GM19324 (cell line): ENCODE data around the gene TEAD1.

Experiments
- ATAC-seq: cut with Tn5 transposase; IDR thresholded peaks from one replicate; pipeline ENCODE4 v1.9.1; 2021; ENCODE audit warnings: mild to moderate bottlenecking, moderate library complexity; ENCODE audit not compliant: unreplicated experiment, low FRiP score

The TEAD1 gene

DNA sequence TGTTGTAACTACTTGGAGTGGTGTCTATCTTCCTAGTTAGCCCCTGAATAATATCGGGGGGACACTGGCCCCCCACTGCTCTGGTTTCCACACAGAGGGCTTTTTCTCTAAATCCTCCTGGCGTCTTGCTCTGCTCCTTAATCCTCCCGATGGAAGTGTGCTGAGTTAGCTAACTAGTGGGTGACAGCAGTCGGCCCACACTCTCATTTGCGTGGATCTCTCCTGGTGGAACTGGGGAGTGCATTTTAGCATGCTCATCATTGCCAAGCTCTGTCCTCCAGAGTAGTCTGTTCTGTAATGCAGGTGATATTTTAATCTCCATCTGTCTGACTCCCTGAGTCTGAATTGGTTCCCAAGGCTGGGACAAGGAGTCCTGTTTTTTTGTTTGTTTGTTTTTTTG, 288.8 kb downstream of the TEAD1 start:
- no peak for ATAC-seq

DNA sequence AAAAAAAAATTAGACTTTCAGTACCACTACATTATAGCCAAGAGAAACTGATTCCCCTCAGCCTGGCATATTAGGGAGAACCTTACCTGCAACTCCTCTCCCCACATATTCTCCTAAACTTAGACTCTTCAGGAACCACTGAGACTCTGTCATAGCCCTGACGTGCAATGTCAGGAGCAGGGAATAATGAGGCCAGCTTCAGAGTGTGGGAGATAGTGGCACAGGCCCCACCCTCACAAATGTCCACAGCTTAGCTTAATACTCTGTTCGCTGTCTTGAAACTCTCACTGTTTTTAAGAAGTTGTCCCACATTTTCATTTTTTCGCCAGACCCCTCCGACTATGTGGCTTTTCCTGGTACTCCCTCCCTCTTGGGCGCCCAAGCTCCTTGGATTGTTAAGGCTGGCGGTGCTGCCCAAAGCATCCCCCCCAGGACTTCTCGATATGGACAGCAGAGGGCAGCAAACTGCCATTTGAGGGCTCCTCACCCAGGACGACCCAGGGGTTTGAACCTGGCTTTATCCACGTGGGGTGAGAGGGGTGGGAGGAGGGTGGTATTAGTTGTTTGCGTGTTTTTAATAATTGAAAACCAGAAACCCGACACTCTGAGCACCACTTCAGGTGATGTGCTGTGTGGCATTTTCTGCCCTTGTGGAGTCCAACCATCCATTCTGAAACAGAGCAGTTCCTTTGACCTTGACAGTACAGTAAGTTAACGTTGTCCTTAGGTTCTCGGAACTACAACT, 289.7 kb downstream of the TEAD1 start:
- ATAC-seq = peak; percentile 76

DNA sequence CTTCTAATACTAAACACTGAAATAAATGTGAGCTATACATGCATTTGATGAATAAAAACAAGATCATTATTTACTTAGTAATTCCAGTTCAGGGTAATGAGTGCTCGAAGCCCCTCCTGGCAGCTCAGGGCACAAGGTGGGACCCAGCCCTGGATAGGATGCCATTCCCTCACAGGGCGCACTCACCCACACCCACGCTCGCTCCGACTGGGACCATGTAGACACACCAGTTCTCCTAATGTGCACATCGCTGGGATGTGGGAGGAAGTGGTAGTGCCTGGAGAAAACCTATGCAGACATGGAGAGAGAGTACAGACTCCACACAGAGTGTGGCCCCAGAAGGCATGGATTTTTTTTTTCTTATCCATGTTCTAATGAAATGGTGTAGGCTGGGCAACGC, 290.4 kb downstream of the TEAD1 start:
- ATAC-seq = no peak

DNA sequence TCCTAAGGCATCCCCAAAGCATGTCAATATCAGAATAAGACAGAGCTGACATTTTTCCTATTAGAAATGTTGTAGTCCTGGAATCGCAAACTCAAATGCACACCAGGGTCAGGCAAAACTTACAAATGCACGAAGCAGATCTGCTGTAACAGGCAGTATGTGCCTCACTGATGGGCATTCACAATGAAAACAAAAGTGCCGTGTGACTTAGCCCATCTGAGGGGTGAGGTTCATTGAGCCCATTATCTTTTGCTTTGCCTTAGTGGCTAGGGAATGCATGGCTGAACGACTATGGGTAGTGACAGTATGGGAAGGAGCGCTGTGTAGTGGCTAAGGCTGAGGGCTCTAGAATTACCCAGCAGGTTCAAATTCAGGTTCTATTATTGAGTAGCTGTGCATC, 291.8 kb downstream of the TEAD1 start:
- ATAC-seq = no peak

DNA sequence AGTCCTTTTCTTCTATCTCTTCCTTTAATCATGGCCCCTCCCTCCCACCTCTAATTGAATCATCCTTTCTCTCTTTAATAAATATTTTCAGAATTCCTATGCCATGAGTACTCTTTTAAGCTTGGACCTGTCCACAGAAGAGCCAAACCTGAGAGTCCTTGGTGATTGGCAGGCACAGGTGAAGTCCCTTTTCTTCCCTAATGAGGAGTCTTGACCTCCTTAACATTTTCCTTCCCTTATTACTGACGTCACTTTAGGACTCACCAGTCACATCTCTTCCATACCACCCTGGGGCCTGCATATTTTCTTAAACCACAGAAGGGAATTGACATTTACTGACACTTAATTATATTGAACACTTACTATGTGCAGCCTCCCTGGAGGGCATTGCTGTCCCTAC, 293.9 kb downstream of the TEAD1 start:
- no peak for ATAC-seq

DNA sequence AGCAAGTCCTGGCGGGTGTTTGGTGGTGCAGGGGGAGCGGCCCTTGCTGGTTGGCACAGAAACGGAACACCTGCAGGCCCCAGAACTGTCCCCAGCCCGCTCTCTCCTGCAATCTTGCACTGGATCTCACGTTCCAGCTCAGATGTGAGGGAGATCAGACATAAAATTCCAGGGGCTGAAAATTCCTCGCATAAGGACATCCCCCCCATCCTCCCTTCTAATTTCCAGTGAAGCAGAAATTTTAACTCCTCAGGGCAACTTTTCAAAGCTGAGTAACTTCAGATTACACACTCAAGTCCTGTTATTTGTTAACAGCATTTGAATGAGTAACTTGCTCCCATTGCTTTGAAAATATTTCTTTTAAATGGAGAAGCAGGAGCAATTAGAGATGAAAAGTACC, 294.6 kb downstream of the TEAD1 start:
- no peak for ATAC-seq

DNA sequence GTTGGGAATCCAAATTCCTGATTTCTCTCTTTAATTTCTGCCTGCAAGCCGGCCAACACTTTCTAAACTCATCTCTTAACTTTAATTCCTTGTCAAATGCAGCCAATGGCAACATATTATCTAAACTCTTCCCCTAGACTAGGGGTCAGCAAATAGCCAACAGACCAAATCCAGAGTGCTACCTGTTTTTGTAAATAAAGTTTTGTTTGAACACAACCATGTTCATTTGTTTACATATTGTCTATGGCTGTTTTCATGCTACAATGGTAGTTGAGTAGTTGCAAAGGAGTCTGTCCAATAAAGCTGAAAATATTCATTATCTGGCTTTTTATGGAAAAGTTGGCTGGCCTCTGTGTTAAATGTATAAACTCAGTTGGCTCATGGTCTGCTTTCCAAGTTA, 297.7 kb downstream of the TEAD1 start:
- no peak for ATAC-seq

DNA sequence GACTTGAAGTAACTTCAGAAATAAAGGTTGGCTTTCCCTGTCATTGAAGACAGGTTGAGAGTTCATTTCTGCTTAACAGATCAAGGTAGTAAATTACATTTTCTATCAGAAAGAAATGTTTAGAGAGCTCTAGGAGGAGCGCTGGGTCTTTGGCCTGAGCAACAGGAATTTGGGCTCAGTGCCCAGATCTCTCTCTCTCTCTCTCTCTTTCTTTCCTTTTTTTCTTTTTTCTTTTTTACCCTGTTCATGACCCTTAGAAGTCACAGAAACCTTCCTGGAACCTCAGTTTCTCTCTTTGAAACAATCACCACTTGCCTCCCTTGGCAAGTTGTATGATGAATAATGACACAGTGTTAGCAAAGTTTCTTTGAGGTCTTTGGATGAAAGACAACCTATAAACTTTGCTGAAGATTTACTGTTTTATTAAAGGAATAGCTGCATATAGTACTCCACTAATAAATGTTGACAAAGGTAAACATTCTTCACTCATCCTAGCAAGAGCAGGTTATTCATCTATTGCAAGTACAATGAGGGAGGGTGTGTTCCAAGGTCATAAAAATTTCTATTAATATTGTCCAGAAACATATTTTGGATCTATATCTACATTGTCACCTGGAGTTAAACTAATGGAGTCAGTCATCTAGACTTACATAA, 299.4 kb downstream of the TEAD1 start:
- no peak for ATAC-seq

DNA sequence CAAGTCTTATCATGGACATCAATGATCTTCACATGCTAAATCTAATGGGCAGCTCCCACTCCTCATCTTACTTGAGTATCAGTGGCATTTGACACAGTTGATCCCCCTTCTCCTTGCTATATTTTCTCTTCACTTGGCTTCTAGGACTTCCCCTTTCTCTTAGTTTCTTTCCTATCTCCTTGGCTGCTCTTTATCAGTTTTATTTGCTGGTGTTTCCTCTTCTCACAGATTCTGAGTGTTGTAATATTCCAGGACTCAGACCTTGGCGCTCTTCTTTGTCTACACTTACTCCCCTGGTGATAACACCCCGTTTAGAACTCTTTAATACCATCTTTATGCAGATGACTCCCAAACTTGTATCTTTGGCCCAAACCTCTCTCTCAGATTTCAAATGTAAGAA, 301.0 kb downstream of the TEAD1 start:
- ATAC-seq = no peak

DNA sequence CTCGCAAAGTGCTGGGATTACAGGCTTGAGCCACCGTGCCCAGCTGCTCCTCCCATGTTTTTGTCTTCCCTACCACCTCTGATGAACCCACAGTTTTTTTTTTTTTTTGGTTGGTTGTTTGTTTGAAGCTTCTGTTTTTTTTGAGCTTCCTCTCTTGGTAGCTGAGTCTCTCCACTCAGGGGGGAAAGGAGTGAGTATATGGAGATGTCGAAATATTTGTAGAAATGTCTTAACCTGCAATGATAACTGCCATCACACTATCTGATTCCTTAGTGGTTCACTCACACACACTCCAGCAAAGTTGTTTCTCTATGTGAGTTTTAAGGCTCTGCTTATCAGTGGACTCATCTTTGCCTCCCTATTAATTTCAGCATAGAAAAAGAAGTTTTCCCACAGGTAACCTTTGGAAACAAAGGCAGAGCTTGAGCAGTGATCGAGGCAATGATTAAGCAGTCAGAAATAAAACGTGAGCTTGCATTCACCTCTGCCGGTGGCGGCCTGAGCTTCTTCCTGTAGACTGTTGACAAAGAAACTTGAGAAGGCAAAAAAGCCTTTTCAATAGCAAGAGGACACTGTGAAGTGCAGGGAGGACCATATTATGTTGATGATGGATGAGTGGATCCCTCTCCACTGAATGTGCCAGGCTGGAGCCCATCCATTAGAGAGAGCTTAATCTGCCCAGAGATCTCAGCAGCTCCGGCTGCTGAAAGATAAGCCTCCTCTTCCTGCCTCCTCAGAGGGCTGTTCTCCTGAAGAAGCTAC, 305.9 kb downstream of the TEAD1 start:
- ATAC-seq = no peak

DNA sequence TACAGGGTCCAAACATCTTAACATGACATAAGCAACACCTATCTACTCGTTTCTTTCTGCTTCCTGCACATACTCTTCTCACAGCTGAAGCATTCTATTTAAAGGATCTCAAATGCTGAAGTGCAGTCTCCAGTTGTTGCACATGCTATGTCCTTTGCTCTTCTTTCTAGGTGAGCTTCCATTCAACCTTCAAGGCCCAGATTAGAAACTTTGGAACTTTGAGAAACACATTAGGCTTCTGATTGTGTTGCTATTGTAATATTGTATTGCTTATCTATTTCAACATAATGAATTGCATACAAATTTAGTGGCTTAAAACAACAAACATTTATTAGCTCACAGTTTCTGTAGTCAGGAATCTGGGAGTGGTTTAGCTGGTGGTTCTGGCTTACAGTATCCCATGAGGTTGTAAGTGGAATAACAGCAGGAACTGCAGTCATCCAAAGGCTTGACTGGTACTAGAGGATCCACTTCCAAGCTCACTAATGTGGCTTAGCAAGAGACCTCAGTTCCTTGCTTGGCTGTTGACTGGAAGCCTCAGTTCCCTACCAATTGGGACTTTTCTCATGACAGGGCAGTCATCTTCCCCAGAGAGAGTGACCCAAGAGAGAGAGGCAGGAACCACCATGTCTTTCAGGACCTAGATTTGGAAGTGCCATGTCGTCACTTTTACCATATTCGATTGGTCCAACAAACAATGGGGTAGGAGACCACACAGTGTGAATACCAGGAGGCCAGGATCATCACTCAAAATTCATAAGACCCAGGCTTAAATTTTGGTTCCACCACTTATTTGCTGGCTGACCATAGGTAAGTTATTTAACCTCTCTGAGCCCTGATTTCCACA, 307.7 kb downstream of the TEAD1 start:
- ATAC-seq = no peak

DNA sequence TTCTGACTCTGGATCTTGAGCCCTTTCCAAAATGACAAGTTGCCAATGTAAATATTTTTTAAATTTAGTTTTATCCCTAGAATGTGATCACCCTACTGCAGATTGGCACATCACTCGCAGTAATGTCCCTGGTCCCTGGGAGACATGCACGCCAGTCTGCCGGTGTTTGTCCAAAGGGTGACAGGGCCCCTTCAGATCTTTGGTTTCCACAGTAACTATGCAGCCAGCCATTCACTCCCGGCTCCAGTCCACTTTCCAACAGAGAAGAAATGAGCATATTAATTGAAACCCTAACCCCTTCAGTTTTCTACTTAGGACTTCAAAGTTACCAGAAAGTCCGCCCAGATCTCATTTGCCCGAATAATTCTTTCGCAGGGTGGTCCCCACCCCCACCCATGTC, 309.1 kb downstream of the TEAD1 start:
- ATAC-seq = no peak

DNA sequence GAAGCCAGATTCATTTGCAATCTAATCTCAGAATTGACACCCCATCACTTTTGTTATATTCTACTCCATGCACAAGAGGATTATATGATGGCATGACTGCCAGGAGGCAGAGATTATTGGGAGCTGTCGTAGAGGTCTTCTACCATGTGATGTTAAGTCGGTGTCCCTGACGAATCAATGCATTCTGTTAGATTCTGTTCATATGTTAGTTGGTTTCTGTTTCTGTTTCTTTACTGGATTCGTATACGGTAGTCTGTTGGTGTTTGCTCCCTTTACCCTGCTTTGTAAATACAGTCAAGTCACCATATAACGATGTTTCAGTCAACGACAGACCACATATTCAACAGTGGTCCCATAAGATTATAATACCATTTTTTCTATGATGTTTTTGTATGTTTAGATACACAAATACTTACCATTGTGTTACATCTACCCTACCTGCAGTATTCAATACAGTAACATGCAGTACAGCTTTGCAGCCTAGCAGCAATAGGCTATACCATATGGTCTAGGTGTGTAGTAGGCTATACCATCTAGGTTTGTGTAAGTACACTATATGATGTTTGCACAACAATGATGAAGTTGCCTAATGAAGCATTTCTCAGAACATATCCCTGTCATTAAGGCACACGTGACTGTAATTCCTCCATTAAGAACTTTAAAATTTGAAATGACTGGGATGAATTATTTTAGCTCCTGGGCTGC, 312.1 kb downstream of the TEAD1 start:
- ATAC-seq = no peak

DNA sequence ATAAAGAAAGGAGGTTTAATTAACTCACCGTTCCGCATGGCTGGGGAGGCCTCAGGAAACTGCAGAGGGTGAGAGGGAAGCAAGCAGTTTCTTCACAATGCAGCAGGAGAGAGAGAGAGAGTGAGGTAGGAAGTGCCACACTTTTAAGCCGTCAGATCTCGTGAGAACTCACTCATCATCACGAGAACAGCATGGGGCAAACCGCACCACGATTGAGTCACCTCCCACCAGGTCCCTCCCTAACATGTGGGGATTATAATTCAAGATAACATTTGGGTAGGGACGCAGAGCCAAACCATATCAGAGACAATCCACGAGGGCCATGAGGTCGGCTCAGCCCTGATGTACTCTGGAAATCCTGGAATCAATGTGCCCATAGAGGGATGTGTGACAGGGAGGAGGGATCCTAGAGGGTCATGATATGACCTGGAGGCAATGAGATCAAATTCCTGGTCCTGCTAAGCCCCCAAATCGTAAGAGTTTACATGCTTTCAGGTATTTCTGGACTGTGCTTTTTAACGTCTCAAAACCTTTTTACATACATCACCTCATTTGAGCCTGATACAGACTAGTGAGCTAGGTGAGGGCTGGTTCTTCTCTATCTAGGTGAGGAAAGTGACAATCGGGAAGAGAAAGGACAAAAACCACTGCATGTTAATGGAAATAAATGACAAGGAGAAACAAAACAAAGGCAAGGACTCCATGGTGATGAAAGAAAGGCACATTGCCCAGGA, 315.4 kb downstream of the TEAD1 start:
- ATAC-seq = no peak

DNA sequence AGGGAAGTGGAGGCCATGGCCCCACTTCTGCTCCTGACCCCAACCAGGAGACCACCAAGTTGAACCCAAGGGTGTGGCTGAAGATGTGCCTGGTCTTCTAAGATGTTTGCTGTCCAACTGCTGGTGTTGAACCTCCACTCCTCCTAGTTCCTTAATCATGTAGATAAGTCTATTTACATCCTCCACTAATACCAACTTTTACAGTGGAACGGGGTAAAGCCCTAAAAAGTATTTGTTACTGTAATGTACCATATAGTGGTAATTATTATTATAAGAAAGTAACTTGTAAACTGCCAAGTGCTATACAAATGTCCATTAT, 315.9 kb downstream of the TEAD1 start:
- ATAC-seq = no peak

DNA sequence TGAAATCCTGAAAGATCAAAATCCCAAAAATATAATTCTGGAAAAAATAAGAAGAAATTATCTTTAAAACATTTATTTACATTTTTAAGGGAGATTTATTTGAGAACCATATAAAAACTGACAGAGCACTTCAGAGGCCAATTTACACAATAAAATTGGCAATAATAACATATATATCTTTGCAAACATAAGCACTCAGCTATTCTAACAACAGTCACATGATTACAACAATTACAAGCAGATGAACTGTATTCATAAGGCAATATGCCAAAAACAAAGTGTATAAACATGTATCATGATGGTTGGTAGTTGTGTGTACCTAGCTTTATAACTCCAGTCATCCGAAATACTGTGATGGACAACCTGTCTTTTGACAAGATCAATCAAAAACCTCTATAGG, 317.2 kb downstream of the TEAD1 start:
- no peak for ATAC-seq

DNA sequence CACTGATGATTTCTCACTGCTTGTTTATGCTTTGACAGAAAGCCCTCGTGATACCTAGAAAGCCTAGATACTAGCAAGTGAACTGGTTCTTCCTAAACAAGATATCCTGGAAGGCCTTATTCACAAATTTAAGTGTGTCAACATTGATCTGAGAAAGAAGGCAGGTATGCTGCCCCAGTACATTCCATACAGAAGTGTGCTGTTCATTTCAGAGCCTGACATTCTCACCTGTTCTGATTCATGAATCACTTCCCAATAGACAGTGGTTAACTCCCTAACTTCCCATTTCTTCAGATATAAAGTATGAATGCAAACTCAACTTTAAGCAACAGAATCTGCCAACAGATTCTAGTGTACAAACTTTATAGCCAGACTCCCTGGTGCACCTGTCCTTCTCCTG, 319.4 kb downstream of the TEAD1 start:
- no peak for ATAC-seq
